Activated CD4-positive, CD25-positive, alpha-beta regulatory T cell (primary cell): ENCODE data around the gene BLVRB.
"Not testable (repeated sequence)": the region's sequence is repeated elsewhere in the genome, so short reads cannot be mapped to it uniquely, and the experiment has no call there.

ENCODE experiments used
- DNase-seq, 4 experiments: peaks; one replicate each; lab custom pipeline; 2025; lab: John Stamatoyannopoulos, UW

BLVRB gene

GRCh38 chr19:40449506-40449905 is 16.0 kb downstream of the BLVRB start:
- no peak for DNase-seq

GRCh38 chr19:40446263-40446784 is 19.2 kb downstream of the BLVRB start:
- no peak for DNase-seq

GRCh38 chr19:40445780-40446262 is 19.7 kb downstream of the BLVRB start:
- no peak for DNase-seq

- no peak for DNase-seq
Observed at GRCh38 chr19:40444825-40445312, 20.7 kb downstream of the BLVRB start.

- DNase-seq: peak; percentile 91 to 97 (median 96)
Observed at GRCh38 chr19:40444000-40444824, 21.3 kb downstream of the BLVRB start, which contains the start of gene SERTAD3. SERTAD3 (minus strand) TSS chr19:40444335; CDS start chr19:40442080, 2,255 bp downstream.

- DNase-seq: peak; percentile 97 to 99 (median 98)
Observed at GRCh38 chr19:40443131-40443999, 22.2 kb downstream of the BLVRB start.

- no peak for DNase-seq
Observed at GRCh38 chr19:40442328-40443130, 23.0 kb downstream of the BLVRB start.

- DNase-seq: no peak
Observed at GRCh38 chr19:40441719-40442253, 23.8 kb downstream of the BLVRB start.

GRCh38 chr19:40438284-40438683 is 27.3 kb downstream of the BLVRB start:
- no peak for DNase-seq

- DNase-seq: peak in 3 of 4 experiments; percentile 19 to 40 (median 33)
Observed at GRCh38 chr19:40433391-40434216, 31.9 kb downstream of the BLVRB start.

GRCh38 chr19:40432760-40433159 is 32.8 kb downstream of the BLVRB start:
- DNase-seq: not testable (repeated sequence)

GRCh38 chr19:40431698-40432097 is 33.8 kb downstream of the BLVRB start:
- no peak for DNase-seq

GRCh38 chr19:40430242-40430641 is 35.3 kb downstream of the BLVRB start:
- not testable (repeated sequence) for DNase-seq

GRCh38 chr19:40428197-40428596 is 37.3 kb downstream of the BLVRB start:
- DNase-seq: not testable (repeated sequence)

GRCh38 chr19:40425450-40426287 is 39.9 kb downstream of the BLVRB start, which contains the start of gene SERTAD1:
SERTAD1 (minus strand) TSS chr19:40425992; CDS start chr19:40423546, 2,446 bp downstream.
- peak; percentile 99 to 100 (median 99) for DNase-seq

- DNase-seq: no peak
Observed at GRCh38 chr19:40424637-40425449, 40.7 kb downstream of the BLVRB start.

GRCh38 chr19:40423938-40424337 is 41.6 kb downstream of the BLVRB start:
- DNase-seq: no peak
